ENCODE measurements around the gene FBXW5. TPM values are rescaled to one million over a fixed set of nuclear protein-coding genes. Genes with fewer than 3 reads are reported as not detected.

FBXW5 gene
- total RNA-seq, 1 donor from 2014 or later, result 81.5 TPM

DNA sequence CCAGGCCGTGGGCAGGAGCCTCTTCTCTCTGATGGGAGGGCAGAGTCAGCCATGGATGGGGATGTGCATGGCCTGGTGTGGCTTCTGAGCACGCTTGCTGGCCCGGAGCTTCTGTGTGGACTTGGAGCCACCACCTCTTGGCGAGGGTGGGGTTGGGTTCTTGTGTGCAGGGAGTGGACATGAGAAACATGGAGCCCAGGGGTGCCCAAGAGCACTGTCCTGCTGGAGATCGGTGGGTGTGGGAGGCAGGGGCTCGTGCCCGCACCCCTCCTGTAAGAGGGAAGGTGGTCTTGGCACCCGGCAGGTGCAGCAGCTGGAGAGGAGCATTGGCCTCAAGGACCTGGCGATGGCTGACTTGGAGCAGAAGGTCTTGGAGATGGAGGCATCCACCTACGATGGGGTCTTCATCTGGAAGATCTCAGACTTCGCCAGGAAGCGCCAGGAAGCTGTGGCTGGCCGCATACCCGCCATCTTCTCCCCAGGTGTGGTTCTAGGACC, 23.8 kb downstream of the FBXW5 start:
- intact Hi-C loops (cut with micrococcal nuclease), result no loop called here
- no peak for ATAC-seq (ENCODE audit: low read depth)
- H3K4me1 Mint-ChIP-seq, result no peaks in the 10 kb centered on the region
- no peak overlapping the region for H3K4me3 Mint-ChIP-seq
- H3K27ac Mint-ChIP-seq, result no peak overlapping the region
- no peak for TF ChIP-seq CTCF (IDR thresholded peaks at IDR 0.05)
- no peaks in the 10 kb centered on the region for H3K9me3 Mint-ChIP-seq
- no peak for DNase-seq
- no peaks in the 10 kb centered on the region for H3K27me3 Mint-ChIP-seq
- ChIA-PET CTCF (no interaction called here), POLR2A (interaction anchor here (0.6 to 1.2 kb wide), 2 partner anchors 13 kb away, joined by 3 read pairs; no protein-coding TSS in a partner anchor)
- H3K36me3 Mint-ChIP-seq (ENCODE audit: low read depth), result peaks cover 73% of the 10 kb centered on the region

DNA sequence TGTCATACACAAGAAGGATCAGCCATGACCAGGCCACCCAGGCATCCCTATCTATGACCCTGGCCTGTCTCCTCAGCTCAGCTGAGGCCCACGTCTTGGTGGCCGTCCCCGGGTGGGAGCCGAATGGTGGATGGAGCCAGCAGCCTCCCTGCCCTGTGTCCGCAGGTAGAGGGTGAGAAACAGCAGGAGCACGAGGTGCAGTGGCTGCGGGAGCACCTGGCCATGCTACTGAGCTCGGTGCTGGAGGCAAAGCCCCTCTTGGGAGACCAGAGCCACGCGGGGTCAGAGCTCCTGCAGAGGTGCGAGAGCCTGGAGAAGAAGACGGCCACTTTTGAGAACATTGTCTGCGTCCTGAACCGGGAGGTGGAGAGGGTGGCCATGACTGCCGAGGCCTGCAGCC, 24.5 kb downstream of the FBXW5 start:
- H3K4me3 Mint-ChIP-seq, result no peak overlapping the region
- no peaks in the 10 kb centered on the region for H3K4me1 Mint-ChIP-seq
- no peaks in the 10 kb centered on the region for H3K9me3 Mint-ChIP-seq
- H3K27me3 Mint-ChIP-seq, result no peaks in the 10 kb centered on the region
- CTCF ChIA-PET, result no interaction called here
- peaks cover 73% of the 10 kb centered on the region for H3K36me3 Mint-ChIP-seq (ENCODE audit: low read depth)
- POLR2A ChIA-PET, result interaction anchor here (0.6 kb wide), 1 partner anchor 229 kb away, joined by 5 read pairs; no protein-coding TSS in a partner anchor
- ATAC-seq (ENCODE audit: low read depth), result no peak
- no peak for TF ChIP-seq CTCF (IDR thresholded peaks at IDR 0.05)
- intact Hi-C loops (cut with micrococcal nuclease), result no loop called here
- H3K27ac Mint-ChIP-seq, result no peak overlapping the region
- no peak for DNase-seq

DNA sequence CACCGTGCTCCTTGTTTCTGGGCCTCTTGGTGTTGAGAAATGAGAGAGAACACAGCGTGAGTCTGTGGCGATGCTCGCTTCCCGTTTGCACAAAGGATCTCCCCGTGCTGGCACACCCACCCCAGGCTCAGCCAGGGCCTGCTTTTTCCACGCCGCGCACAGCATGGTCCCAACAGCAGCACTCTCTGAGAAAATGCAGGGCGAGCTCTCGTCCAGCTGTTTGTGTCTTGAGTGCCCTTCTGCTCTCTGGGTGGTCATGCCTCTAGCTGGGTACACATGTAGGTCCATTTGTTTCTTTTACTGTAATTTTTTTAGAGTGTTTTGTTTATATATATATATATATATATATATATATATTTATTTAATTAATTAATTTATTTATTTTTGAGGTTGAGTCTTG, 26.6 kb downstream of the FBXW5 start:
- Mint-ChIP-seq H3K27ac (no peak overlapping the region), H3K36me3 (ENCODE audit: low read depth) (peaks cover 72% of the 10 kb centered on the region), H3K4me3 (no peak overlapping the region), H3K9me3 (no peaks in the 10 kb centered on the region), H3K27me3 (no peaks in the 10 kb centered on the region), H3K4me1 (no peaks in the 10 kb centered on the region)
- DNase-seq (no peak), ATAC-seq (ENCODE audit: low read depth) (no peak)
- no peak for TF ChIP-seq CTCF (IDR thresholded peaks at IDR 0.05)
- intact Hi-C loops (cut with micrococcal nuclease), result no loop called here
- ChIA-PET CTCF (no interaction called here), POLR2A (no interaction called here)

DNA sequence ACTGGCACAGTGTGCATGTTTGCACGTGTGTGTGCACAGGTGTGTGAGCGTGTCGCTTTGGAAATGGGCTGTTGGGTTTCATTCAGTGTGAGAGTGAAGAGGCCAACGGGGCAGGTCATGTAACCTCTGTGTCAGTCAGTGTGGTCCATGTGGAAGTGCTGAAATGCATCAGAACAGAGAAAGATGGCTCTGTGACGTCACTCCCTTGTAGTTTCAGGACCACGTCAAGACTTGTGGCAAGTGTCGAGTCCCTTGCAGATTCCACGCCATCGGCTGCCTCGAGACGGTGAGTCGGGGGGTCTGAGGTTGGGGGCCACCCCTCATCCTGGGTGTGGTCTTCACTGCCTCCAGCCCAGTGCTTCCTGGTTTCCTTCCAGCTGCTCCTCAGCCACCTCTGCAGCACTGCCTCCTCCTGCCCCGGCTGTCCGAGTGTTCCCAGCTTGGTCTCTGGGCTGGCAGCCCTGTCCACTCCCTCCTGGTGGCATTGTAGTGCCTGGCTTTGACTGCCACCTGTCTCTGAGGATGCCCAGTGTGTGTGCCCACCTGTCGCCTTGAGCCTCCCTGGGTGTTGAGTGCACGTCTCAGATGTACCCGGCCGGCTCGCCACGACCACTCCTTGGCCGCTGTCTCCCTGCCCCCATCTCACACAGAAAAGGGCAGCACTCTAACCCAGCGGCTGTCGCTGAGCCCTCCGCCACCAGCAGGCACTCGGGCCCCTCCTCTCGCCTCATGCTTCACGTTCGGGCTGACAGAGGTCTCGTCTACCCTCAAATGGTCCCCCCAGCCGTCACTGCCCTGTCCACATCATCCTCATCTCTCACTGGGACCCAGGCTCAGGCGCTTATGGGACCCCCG, 28.0 kb downstream of the FBXW5 start:
- intact Hi-C loops (cut with micrococcal nuclease), result no loop called here
- no peak overlapping the region for H3K27ac Mint-ChIP-seq
- no peak for DNase-seq
- ChIA-PET POLR2A (no interaction called here), CTCF (no interaction called here)
- no peaks in the 10 kb centered on the region for H3K27me3 Mint-ChIP-seq
- no peak for ATAC-seq (ENCODE audit: low read depth)
- no peaks in the 10 kb centered on the region for H3K4me1 Mint-ChIP-seq
- no peak overlapping the region for H3K4me3 Mint-ChIP-seq
- H3K9me3 Mint-ChIP-seq, result no peaks in the 10 kb centered on the region
- no peak for TF ChIP-seq CTCF (IDR thresholded peaks at IDR 0.05)
- H3K36me3 Mint-ChIP-seq (ENCODE audit: low read depth), result peaks cover 66% of the 10 kb centered on the region

DNA sequence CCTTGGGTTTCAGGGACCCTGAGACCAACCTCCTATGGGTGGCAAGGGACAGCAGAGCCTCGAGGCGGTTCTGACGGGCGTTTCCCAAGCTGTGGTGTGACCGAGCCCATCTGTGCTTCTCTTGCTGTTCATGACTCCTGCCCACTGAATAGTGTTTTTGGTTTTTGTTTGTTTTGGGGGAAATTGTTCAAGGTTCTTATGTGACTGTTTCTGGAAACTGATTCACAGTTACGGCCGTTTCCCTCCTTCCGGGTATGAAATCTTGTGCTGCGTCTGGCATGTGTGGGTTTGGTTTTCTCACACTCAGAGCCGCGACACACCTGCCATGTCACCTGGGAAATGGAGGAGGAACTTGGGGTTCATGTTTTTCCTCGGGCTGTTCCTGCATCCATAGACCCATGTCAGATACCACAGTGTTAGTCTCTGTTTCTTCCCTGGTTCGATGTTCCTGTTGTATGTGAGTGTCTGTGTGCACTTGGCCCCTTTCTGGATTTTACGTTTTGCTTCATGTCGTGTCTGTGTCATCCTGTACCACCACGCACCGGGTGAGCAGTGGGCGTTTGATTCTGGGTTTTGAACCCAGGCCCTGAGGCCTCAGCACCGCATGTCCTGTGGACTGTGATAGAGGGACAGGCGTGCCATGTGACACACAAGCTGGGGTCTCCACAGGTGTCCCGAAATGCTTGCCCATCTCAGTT, 28.8 kb downstream of the FBXW5 start:
- ATAC-seq (ENCODE audit: low read depth), result no peak
- H3K36me3 Mint-ChIP-seq (ENCODE audit: low read depth), result peaks cover 63% of the 10 kb centered on the region
- no peaks in the 10 kb centered on the region for H3K9me3 Mint-ChIP-seq
- no peak for DNase-seq
- no peaks in the 10 kb centered on the region for H3K4me1 Mint-ChIP-seq
- no peak overlapping the region for H3K4me3 Mint-ChIP-seq
- ChIA-PET POLR2A (no interaction called here), CTCF (no interaction called here)
- intact Hi-C loops (cut with micrococcal nuclease), result no loop called here
- H3K27me3 Mint-ChIP-seq, result no peaks in the 10 kb centered on the region
- H3K27ac Mint-ChIP-seq, result no peak overlapping the region
- no peak for TF ChIP-seq CTCF (IDR thresholded peaks at IDR 0.05)
